Caco-2 (cell line): ENCODE results near the gene RAB3IL1. TPM values are rescaled to one million over a fixed set of nuclear protein-coding genes. Genes with fewer than 3 reads are reported as not detected.

Experiments
- BruUV-seq: library from RNA; stranded (reverse); fragments of 400-500 nt; replicated peaks from 2 replicates; lab custom pipeline; 2021; lab: Mats Ljungman, UMichigan
- CTCF ChIA-PET: fragments of 300-600 bp; sonication (Branson Sonifier 250); formaldehyde crosslinking; loops from one replicate; lab custom pipeline; 2022; ENCODE audit warnings: antibody characterized with exemption; lab: Charles Lee
- POLR2A ChIA-PET: fragments of 300-600 bp; sonication (Branson Sonifier 250); formaldehyde crosslinking; loops from one replicate; lab custom pipeline; 2022; ENCODE audit warnings: antibody characterized with exemption; lab: Charles Lee
- DNase-seq, 2 experiments: peaks; one replicate each; pipeline versions ENCODE4 v3.0.0 to v3.0.0-alpha.2; 2020 to 2022
- H3K27me3 ChIP-seq: replicated peaks from 2 replicates; pipeline ENCODE4 v1.6.0; 2011; ENCODE audit warnings: low read length; ENCODE audit not compliant: control insufficient read depth, insufficient read depth
- H3K36me3 ChIP-seq: 2 replicates; pipeline ENCODE4 v1.5.1; 2011; ENCODE audit warnings: low read length; ENCODE audit not compliant: control insufficient read depth, insufficient read depth
- H3K4me1 ChIP-seq: fragments of 250-450 bp; sonication (Bioruptor Pico); 2 replicates; pipeline ENCODE4 v1.5.1; 2020; ENCODE audit warnings: mild to moderate bottlenecking
- H3K4me3 ChIP-seq: 2 replicates; pipeline ENCODE4 v1.5.1; 2011; ENCODE audit warnings: low read depth, mild to moderate bottlenecking, control low read depth, low read length
- H3K9me3 ChIP-seq: fragments of 250-450 bp; sonication (Bioruptor Pico); 2 replicates; pipeline ENCODE4 v1.5.1; 2020; ENCODE audit warnings: mild to moderate bottlenecking, moderate library complexity
- H3K27ac Mint-ChIP-seq: one replicate; pipeline ENCODE4 v1.8.0; 2022; ENCODE audit warnings: mixed read lengths; ENCODE audit not compliant: unreplicated experiment
- H3K27me3 Mint-ChIP-seq: one replicate; pipeline ENCODE4 v1.8.0; 2022; ENCODE audit warnings: mixed read lengths; ENCODE audit not compliant: insufficient read depth, unreplicated experiment
- H3K36me3 Mint-ChIP-seq: one replicate; pipeline ENCODE4 v1.8.0; 2022; ENCODE audit warnings: mild to moderate bottlenecking, mixed read lengths; ENCODE audit not compliant: insufficient read depth, unreplicated experiment
- H3K4me1 Mint-ChIP-seq: one replicate; pipeline ENCODE4 v1.8.0; 2022; ENCODE audit warnings: low read depth, mixed read lengths; ENCODE audit not compliant: unreplicated experiment
- H3K4me3 Mint-ChIP-seq: one replicate; pipeline ENCODE4 v1.8.0; 2022; ENCODE audit warnings: mild to moderate bottlenecking, moderate library complexity, mixed read lengths; ENCODE audit not compliant: unreplicated experiment
- H3K9me3 Mint-ChIP-seq: one replicate; pipeline ENCODE4 v1.8.0; 2022; ENCODE audit warnings: mixed read lengths; ENCODE audit not compliant: unreplicated experiment
- intact Hi-C: fragments of 100-400 bp; cut with micrococcal nuclease; formaldehyde crosslinking; loops from one replicate; pipeline ENCODE4 v1.10.0; 2022; ENCODE audit not compliant: unreplicated experiment
- total RNA-seq: library from RNA; stranded (reverse); gene quantifications from 2 replicates; pipeline ENCODE4 v1.2.3, GENCODE V29; 2022
- TF ChIP-seq, protein P1 (sequence below), 2 experiments: fragments of 200-600 bp in 1 of 2; IDR thresholded peaks; 1 replicate in 1 of 2; 2 replicates in 1 of 2; pipeline versions ENCODE4 v1.5.1 to v1.8.0; 2011 to 2022; ENCODE audit warnings: antibody characterized with exemption in 1 of 2, control low read depth in 1 of 2, inconsistent platforms in 1 of 2, low read depth in 1 of 2, low read length in 1 of 2, mild to moderate bottlenecking in 1 of 2, moderate library complexity in 1 of 2; ENCODE audit not compliant: insufficient read depth in 1 of 2, severe bottlenecking in 1 of 2, unreplicated experiment in 1 of 2

The RAB3IL1 gene
- total RNA-seq, 1 experiment from 2014 or later, result 10.6 TPM

DNA sequence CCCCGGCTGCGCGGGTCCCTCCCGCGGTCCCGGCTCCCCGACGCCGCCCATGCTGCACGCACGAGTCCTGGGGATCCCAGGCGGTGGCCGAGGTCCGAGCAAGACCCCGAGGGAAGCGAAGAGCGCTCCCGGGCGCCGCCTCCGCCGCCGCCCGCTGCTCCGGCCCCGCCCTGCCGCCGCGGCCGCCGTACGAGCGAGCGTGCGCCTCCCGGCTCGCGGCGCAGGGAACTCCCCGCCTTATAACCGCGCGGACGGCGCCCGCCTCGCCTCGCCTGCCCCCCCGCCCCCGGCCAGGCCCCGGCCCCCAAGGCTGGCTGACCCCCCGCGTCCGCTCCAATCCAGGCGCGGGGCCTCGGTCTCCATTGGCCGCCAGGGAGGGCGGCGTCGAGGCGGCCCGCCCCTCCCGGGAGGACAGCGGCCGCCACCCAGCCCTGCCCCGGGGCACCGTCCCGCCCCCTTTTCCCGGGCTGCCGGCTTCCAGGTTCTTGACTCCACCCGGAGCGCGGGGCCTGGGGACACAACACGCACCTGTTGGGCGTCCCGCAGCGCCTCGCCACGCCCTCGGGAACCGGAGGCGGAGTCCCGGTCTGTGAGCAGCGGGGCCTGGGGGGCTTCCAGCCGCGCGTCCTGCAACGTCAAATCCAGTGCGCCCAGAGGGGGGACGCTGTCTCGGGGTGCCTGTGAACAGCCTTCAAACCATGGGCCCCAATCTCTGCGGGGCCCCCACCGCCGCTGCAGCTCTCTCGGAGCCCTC lies 25.9 kb downstream of the RAB3IL1 start, which contains the start of gene FADS3:
Gene FADS3, minus strand, starts transcription at position 215 of the 754 bp plus-strand sequence. Its CDS starts 164 bp downstream, at position 51.
- Mint-ChIP-seq H3K9me3 (no peaks in the 10 kb centered on the region), H3K4me3 (peak within 1 kb of the TSS; percentile 91), H3K4me1 (no peaks in the 10 kb centered on the region), H3K36me3 (peaks cover 5% of the 10 kb centered on the region), H3K27me3 (no peaks in the 10 kb centered on the region), H3K27ac (peak within 1 kb of the TSS; percentile 64)
- Histone ChIP-seq H3K4me1 (peaks cover 8% of the 10 kb centered on the region), H3K4me3 (peak within 1 kb of the TSS; percentile 90), H3K9me3 (no peaks in the 10 kb centered on the region), H3K36me3 (no peaks in the 10 kb centered on the region), H3K27me3 (no peaks in the 10 kb centered on the region)
- CTCF ChIA-PET, result interaction anchor here (0.5 to 1.0 kb wide), 4 partner anchors 7 to 191 kb away, joined by 3 to 5 read pairs (median 3); no protein-coding TSS in a partner anchor
- intact Hi-C loops, result loop anchor here (1.0 kb wide), 3 partner anchors 20 to 94 kb away; no protein-coding TSS in a partner anchor
- no TSS peak for BruUV-seq
- DNase-seq, result peak; percentile 92 to 96
- TF ChIP-seq, protein P1, sequence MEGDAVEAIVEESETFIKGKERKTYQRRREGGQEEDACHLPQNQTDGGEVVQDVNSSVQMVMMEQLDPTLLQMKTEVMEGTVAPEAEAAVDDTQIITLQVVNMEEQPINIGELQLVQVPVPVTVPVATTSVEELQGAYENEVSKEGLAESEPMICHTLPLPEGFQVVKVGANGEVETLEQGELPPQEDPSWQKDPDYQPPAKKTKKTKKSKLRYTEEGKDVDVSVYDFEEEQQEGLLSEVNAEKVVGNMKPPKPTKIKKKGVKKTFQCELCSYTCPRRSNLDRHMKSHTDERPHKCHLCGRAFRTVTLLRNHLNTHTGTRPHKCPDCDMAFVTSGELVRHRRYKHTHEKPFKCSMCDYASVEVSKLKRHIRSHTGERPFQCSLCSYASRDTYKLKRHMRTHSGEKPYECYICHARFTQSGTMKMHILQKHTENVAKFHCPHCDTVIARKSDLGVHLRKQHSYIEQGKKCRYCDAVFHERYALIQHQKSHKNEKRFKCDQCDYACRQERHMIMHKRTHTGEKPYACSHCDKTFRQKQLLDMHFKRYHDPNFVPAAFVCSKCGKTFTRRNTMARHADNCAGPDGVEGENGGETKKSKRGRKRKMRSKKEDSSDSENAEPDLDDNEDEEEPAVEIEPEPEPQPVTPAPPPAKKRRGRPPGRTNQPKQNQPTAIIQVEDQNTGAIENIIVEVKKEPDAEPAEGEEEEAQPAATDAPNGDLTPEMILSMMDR (IDR thresholded peaks at IDR 0.05; ENCODE audit: insufficient read depth in 1 of 2, low read depth in 1 of 2, low read length in 1 of 2, severe bottlenecking in 1 of 2, unreplicated experiment in 1 of 2), result peak in 1 of 2 experiments; percentile 32
- POLR2A ChIA-PET, result no interaction called here

DNA sequence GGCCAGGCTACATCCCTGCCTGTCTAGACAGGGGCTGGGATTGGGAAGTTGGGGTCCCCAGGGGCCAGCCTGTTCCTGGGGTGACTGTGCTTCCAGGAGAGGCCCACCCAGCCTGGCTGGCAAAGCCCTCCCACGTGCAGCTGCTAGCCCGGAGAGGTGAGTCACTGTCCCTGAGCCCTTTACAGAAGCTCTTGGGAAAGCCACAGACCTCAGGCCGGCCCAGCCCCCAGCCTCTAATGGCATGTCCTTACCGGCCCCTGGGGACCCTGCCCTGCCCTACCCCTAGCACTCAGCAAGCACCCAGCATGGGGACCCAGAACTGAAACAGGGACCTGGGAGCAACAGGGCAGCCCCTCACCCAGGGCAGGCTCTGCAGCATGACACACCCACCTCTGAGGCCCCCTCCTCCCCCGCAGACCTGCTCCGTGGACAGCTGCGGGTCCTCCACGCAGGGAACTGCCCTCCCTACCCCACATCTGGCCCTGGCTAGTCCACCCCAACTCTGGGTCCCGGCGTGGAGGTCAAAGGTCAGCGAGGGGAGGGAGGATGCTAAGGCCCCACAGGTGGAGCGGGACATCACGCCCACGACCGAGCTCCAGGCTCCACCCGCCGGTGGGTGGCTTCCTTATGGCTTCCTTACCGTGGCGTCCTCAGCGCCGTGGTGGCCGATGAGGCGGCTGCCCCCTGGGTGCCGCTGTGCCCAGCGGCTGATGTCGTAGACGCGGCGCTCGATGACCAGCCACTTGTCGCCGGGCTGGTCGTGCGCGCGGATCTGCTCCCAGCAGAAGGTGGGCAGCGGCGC lies 26.6 kb downstream of the RAB3IL1 start:
- H3K4me1 ChIP-seq, result peaks cover 8% of the 10 kb centered on the region
- H3K27me3 ChIP-seq, result no peaks in the 10 kb centered on the region
- ChIA-PET CTCF (interaction anchor here (0.5 to 1.1 kb wide), 10 partner anchors 8 to 407 kb away, joined by 3 to 5 read pairs (median 4); no protein-coding TSS in a partner anchor), POLR2A (interaction anchor here (0.6 to 1.0 kb wide), 2 partner anchors 59 to 867 kb away, joined by 3 read pairs; no protein-coding TSS in a partner anchor)
- BruUV-seq, result TSS peak; percentile 42
- no peaks in the 10 kb centered on the region for H3K36me3 ChIP-seq
- no peaks in the 10 kb centered on the region for H3K9me3 ChIP-seq
- Mint-ChIP-seq H3K4me1 (no peaks in the 10 kb centered on the region), H3K36me3 (peaks cover 5% of the 10 kb centered on the region), H3K27ac (peak overlapping the region; percentile 64), H3K4me3 (peak overlapping the region; percentile 91), H3K9me3 (no peaks in the 10 kb centered on the region), H3K27me3 (no peaks in the 10 kb centered on the region)
- intact Hi-C loops, result loop anchor here (1.0 kb wide), 3 partner anchors 19 to 93 kb away; no protein-coding TSS in a partner anchor
- DNase-seq, result peak; percentile 59 to 67
- TF ChIP-seq, protein P1 (IDR thresholded peaks at IDR 0.05; ENCODE audit: insufficient read depth in 1 of 2, low read depth in 1 of 2, low read length in 1 of 2, severe bottlenecking in 1 of 2, unreplicated experiment in 1 of 2), result peak in 1 of 2 experiments; percentile 12
- H3K4me3 ChIP-seq, result peak overlapping the region; percentile 90

DNA sequence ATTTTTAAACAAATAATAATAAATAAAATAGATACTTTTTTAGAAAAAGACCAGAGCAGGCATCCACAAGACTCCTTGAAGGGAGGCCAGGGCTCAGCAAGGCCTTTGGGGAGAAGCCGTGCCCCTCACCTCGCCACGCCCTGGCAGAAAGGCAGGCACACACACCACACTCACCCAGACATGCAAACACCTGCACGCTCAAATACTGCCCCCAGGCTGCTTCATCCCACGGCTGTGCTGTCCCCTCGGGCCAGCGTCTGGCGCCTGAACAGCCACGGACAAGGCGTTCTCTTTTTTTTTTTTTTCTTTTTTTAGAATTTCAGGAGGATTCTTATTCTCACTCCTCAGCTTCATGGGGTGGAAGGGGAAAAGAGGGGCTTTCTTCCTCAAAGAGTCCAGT lies 27.5 kb downstream of the RAB3IL1 start:
- TF ChIP-seq, protein P1 (IDR thresholded peaks at IDR 0.05; ENCODE audit: insufficient read depth in 1 of 2, low read depth in 1 of 2, low read length in 1 of 2, severe bottlenecking in 1 of 2, unreplicated experiment in 1 of 2), result no peak
- BruUV-seq, result no TSS peak
- Mint-ChIP-seq H3K9me3 (no peaks in the 10 kb centered on the region), H3K4me3 (peak overlapping the region; percentile 91), H3K36me3 (peaks cover 5% of the 10 kb centered on the region), H3K4me1 (no peaks in the 10 kb centered on the region), H3K27ac (no peak overlapping the region), H3K27me3 (no peaks in the 10 kb centered on the region)
- CTCF ChIA-PET, result interaction anchor here (0.6 to 1.1 kb wide), 5 partner anchors 58 to 93 kb away, joined by 3 to 5 read pairs (median 4); no protein-coding TSS in a partner anchor
- POLR2A ChIA-PET, result interaction anchor here (1.0 kb wide), 1 partner anchor 60 kb away, joined by 3 read pairs; no protein-coding TSS in a partner anchor
- peaks cover 8% of the 10 kb centered on the region for H3K4me1 ChIP-seq
- no peaks in the 10 kb centered on the region for H3K9me3 ChIP-seq
- H3K4me3 ChIP-seq, result no peak overlapping the region
- no peaks in the 10 kb centered on the region for H3K36me3 ChIP-seq
- DNase-seq, result no peak
- H3K27me3 ChIP-seq, result no peaks in the 10 kb centered on the region
- intact Hi-C loops, result no loop called here
